Keratinocyte (primary cell): Measurements from ENCODE around the gene DCLRE1C. TPM values are rescaled to one million over a fixed set of nuclear protein-coding genes. Genes with fewer than 3 reads are reported as not detected.

Source experiments
- DNase-seq: peaks from one replicate; pipeline ENCODE4 v3.0.0-alpha.2; 2011; ENCODE audit warnings: low read depth, missing footprints, low spot score
- FAIRE-seq: peaks from 2 replicates; lab custom pipeline; 2011; peaks lifted over from hg19 to GRCh38; lab: Jason Lieb, UNC
- H2AFZ ChIP-seq: 2 replicates; pipeline ENCODE4 v1.6.0; 2012; ENCODE audit warnings: low read length, control low read depth, inconsistent platforms; ENCODE audit not compliant: control insufficient read depth
- H3K27ac ChIP-seq: 2 replicates; pipeline ENCODE4 v1.5.1; 2011; ENCODE audit warnings: low read length; ENCODE audit not compliant: control insufficient read depth, insufficient read depth
- H3K27me3 ChIP-seq: 3 replicates; pipeline ENCODE4 v1.6.0; 2011; ENCODE audit warnings: low read length; ENCODE audit not compliant: control insufficient read depth, insufficient read depth; ENCODE audit errors: extremely low read depth
- H3K36me3 ChIP-seq, 2 experiments: 2 replicates in 1 of 2; 3 replicates in 1 of 2; pipeline ENCODE4 v1.5.1; 2011; ENCODE audit warnings: low read length in 2 of 2, mild to moderate bottlenecking in 1 of 2; ENCODE audit not compliant: control insufficient read depth in 2 of 2, insufficient read depth in 2 of 2; ENCODE audit errors: extremely low read depth in 1 of 2
- H3K4me1 ChIP-seq: 3 replicates; pipeline ENCODE4 v1.5.1; 2011; ENCODE audit warnings: low read length; ENCODE audit not compliant: control insufficient read depth, insufficient read depth; ENCODE audit errors: extremely low read depth
- H3K4me2 ChIP-seq: 3 replicates; pipeline ENCODE4 v1.6.0; 2011; ENCODE audit warnings: low read depth, low read length; ENCODE audit not compliant: control insufficient read depth, insufficient read depth; ENCODE audit errors: extremely low read depth
- H3K4me3 ChIP-seq, 3 experiments: fragments of 200-600 bp in 1 of 3; sonication (generic) in 1 of 3; 2 replicates in 2 of 3; 3 replicates in 1 of 3; pipeline ENCODE4 v1.5.1; 2011 to 2016; ENCODE audit warnings: low read length in 3 of 3, mild to moderate bottlenecking in 3 of 3, control low read depth in 2 of 3, inconsistent platforms in 1 of 3, low read depth in 1 of 3, mixed read lengths in 1 of 3, mixed run types in 1 of 3, moderate library complexity in 1 of 3; ENCODE audit not compliant: control insufficient read depth in 2 of 3, insufficient read depth in 2 of 3; ENCODE audit errors: extremely low read depth in 1 of 3
- H3K79me2 ChIP-seq: 2 replicates; pipeline ENCODE4 v1.6.0; 2012; ENCODE audit warnings: low read length; ENCODE audit not compliant: control insufficient read depth, insufficient read depth
- H3K9ac ChIP-seq: 3 replicates; pipeline ENCODE4 v1.6.0; 2011; ENCODE audit warnings: low read length; ENCODE audit not compliant: control insufficient read depth, insufficient read depth; ENCODE audit errors: extremely low read depth
- H3K9me1 ChIP-seq: 3 replicates; pipeline ENCODE4 v1.6.0; 2011; ENCODE audit warnings: low read length; ENCODE audit not compliant: control insufficient read depth, insufficient read depth; ENCODE audit errors: extremely low read depth
- H3K9me3 ChIP-seq: 2 replicates; pipeline ENCODE4 v1.5.1; 2012; ENCODE audit warnings: low read depth, low read length; ENCODE audit not compliant: control insufficient read depth
- H4K20me1 ChIP-seq: 3 replicates; pipeline ENCODE4 v1.6.0; 2011; ENCODE audit warnings: low read length; ENCODE audit not compliant: control insufficient read depth, insufficient read depth; ENCODE audit errors: extremely low read depth
- CTCF ChIP-seq, 3 experiments: IDR thresholded peaks in 1 of 3; conservative IDR thresholded peaks in 1 of 3; optimal IDR thresholded peaks in 1 of 3; 2 replicates in 2 of 3; 3 replicates in 1 of 3; pipeline versions ENCODE3 to v1.5.1; 2011; ENCODE audit warnings: low read length in 3 of 3, mild to moderate bottlenecking in 3 of 3, moderate library complexity in 2 of 3, control low read depth in 1 of 3, inconsistent platforms in 1 of 3; ENCODE audit not compliant: insufficient read depth in 2 of 3; ENCODE audit errors: extremely low read depth in 1 of 3
- EZH2 ChIP-seq: IDR thresholded peaks from one replicate; pipeline ENCODE4 v1.6.1; 2012; ENCODE audit warnings: inconsistent platforms, mild to moderate bottlenecking, low read length, moderate library complexity
- dilution Hi-C: fragments of 300-500 bp; cut with MboI; formaldehyde crosslinking; loops from one replicate; pipeline ENCODE4 v1.7.0; 2020; ENCODE audit warnings: low sequenced_read_pairs; ENCODE audit not compliant: extremely low pct_ligation_motif_present
- polyA plus RNA-seq, 5 experiments: library from polyadenylated mRNA; depleted of rRNA in 3 of 5; stranded (reverse) in 3 of 5; stranded (forward) in 1 of 5; unstranded in 1 of 5; fragments of >200 nt; gene quantifications; 1 replicate in 1 of 5; 2 replicates in 3 of 5; 3 replicates in 1 of 5; pipeline versions ENCODE4 v1.2.1 to v1.2.3, GENCODE V29; 2011 to 2012; ENCODE audit warnings: missing spikeins in 2 of 5, low read depth in 1 of 5, low replicate concordance in 1 of 5

DCLRE1C gene
- polyA plus RNA-seq, 1 donor (not counting 4 experiments of a cell fraction or from before 2014, with no cell fraction given), result 9.1 TPM

- H3K4me2 ChIP-seq, result no peak overlapping the region
- no peak overlapping the region for H2AFZ ChIP-seq
- H4K20me1 ChIP-seq, result no peaks in the 10 kb centered on the region
- no peaks in the 10 kb centered on the region for H3K9me3 ChIP-seq
- no peaks in the 10 kb centered on the region for H3K9me1 ChIP-seq
- DNase-seq, result no peak
- no peaks in the 10 kb centered on the region for H3K4me1 ChIP-seq
- no peaks in the 10 kb centered on the region for H3K79me2 ChIP-seq
- H3K36me3 ChIP-seq, result peaks cover 8 to 23% of the 10 kb centered on the region in 2 experiments
- TF ChIP-seq EZH2, result no peak
- TF ChIP-seq CTCF (optimal IDR thresholded peaks at IDR 0.05 in 1 of 3, IDR thresholded peaks at IDR 0.05 in 1 of 3, conservative IDR thresholded peaks at IDR 0.05 in 1 of 3; ENCODE audit: extremely low read depth in 1 of 3, insufficient read depth in 2 of 3, low read length in 3 of 3), result no peak
- H3K27me3 ChIP-seq, result no peaks in the 10 kb centered on the region
- no peak for FAIRE-seq
- H3K4me3 ChIP-seq, result no peak overlapping the region
- no peak overlapping the region for H3K9ac ChIP-seq
- no peak overlapping the region for H3K27ac ChIP-seq
- dilution Hi-C loops, result no loop called here
Observed at GRCh38 chr10:14911801-14912200, 42.1 kb downstream of the DCLRE1C start.

- H3K4me1 ChIP-seq, result no peaks in the 10 kb centered on the region
- H3K9ac ChIP-seq, result no peak overlapping the region
- dilution Hi-C loops, result no loop called here
- H3K79me2 ChIP-seq, result no peaks in the 10 kb centered on the region
- no peak overlapping the region for H3K27ac ChIP-seq
- FAIRE-seq (no peak), DNase-seq (no peak)
- no peak for TF ChIP-seq CTCF (optimal IDR thresholded peaks at IDR 0.05 in 1 of 3, IDR thresholded peaks at IDR 0.05 in 1 of 3, conservative IDR thresholded peaks at IDR 0.05 in 1 of 3; ENCODE audit: extremely low read depth in 1 of 3, insufficient read depth in 2 of 3, low read length in 3 of 3)
- H4K20me1 ChIP-seq, result no peaks in the 10 kb centered on the region
- H2AFZ ChIP-seq, result no peak overlapping the region
- no peak overlapping the region for H3K4me2 ChIP-seq
- no peaks in the 10 kb centered on the region for H3K27me3 ChIP-seq
- H3K9me1 ChIP-seq, result no peaks in the 10 kb centered on the region
- no peak overlapping the region for H3K4me3 ChIP-seq
- peaks cover 7 to 20% of the 10 kb centered on the region in 2 experiments for H3K36me3 ChIP-seq
- no peaks in the 10 kb centered on the region for H3K9me3 ChIP-seq
Observed at GRCh38 chr10:14910953-14911352, 42.9 kb downstream of the DCLRE1C start.
